Lower leg skin (tissue), 4 donors: ENCODE measurements around the gene HSPA4L. TPM values are rescaled to one million over a fixed set of nuclear protein-coding genes. Genes with fewer than 3 reads are reported as not detected.

ENCODE experiments used
- DNase-seq, 2 donors: peaks; one replicate each; pipeline ENCODE4 v3.0.0-alpha.2; 2019; ENCODE audit warnings: low spot score in 2 of 2
- H3K4me3 ChIP-seq: fragments of 200-600 bp; sonication (generic); 2 replicates; pipeline ENCODE4 v1.5.1; 2017; ENCODE audit warnings: mild to moderate bottlenecking, low read depth; ENCODE audit not compliant: poor library complexity, severe bottlenecking
- POLR2A ChIP-seq, 2 donors: fragments of 450-650 bp; IDR thresholded peaks; one replicate each; pipeline ENCODE4 v1.6.1; 2016 to 2017; ENCODE audit warnings: antibody characterized with exemption in 2 of 2, mild to moderate bottlenecking in 1 of 2, moderate library complexity in 1 of 2
- WGBS, 2 donors: methylation state at CpG; one replicate each; pipeline ENCODE4 v1.1.5; 2018; 5-methylcytosine and 5-hydroxymethylcytosine counted together
- intact Hi-C: fragments of 100-400 bp; cut with DNase I; formaldehyde crosslinking; loops from one replicate; pipeline ENCODE4 v1.15.0; 2023; ENCODE audit warnings: low total_unique reads
- total RNA-seq, 4 donors: library from RNA; depleted of rRNA; stranded (reverse); fragments of >200 nt; gene quantifications; one replicate each; pipeline ENCODE4 v1.1.0, GENCODE V29; 2016
- TF ChIP-seq, protein P1 (sequence below), 3 donors: fragments of 450-650 bp; IDR thresholded peaks; one replicate each; pipeline ENCODE4 v1.5.1; 2016; ENCODE audit warnings: antibody characterized with exemption in 3 of 3, mild to moderate bottlenecking in 3 of 3, moderate library complexity in 2 of 3

Gene HSPA4L
- total RNA-seq, 4 donors from 2014 or later = 15.8 to 25.1 (median 22.5) TPM

DNA sequence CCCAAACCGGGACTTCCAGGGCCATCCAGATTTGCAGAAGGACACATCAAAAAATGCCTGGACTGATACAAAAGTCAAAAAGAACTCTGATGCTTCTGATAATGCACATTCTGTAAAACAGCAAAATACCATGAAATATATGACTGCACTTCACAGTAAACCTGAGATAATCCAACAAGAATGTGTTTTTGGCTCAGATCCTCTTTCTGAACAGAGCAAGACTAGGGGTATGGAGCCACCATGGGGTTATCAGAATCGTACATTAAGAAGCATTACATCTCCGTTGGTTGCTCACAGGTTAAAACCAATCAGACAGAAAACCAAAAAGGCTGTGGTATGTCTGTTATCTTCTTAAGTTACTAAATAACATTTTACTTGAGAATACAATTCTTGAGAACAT is 107.8 kb downstream of the HSPA4L start:
- DNase-seq = no peak
- 76 to 78% methylated on average over 3 of the region's 3 CpGs for WGBS, 2 donors
- no peak overlapping the region for H3K4me3 ChIP-seq
- intact Hi-C loops = no loop called here
- TF ChIP-seq, protein P1, sequence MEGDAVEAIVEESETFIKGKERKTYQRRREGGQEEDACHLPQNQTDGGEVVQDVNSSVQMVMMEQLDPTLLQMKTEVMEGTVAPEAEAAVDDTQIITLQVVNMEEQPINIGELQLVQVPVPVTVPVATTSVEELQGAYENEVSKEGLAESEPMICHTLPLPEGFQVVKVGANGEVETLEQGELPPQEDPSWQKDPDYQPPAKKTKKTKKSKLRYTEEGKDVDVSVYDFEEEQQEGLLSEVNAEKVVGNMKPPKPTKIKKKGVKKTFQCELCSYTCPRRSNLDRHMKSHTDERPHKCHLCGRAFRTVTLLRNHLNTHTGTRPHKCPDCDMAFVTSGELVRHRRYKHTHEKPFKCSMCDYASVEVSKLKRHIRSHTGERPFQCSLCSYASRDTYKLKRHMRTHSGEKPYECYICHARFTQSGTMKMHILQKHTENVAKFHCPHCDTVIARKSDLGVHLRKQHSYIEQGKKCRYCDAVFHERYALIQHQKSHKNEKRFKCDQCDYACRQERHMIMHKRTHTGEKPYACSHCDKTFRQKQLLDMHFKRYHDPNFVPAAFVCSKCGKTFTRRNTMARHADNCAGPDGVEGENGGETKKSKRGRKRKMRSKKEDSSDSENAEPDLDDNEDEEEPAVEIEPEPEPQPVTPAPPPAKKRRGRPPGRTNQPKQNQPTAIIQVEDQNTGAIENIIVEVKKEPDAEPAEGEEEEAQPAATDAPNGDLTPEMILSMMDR (IDR thresholded peaks at IDR 0.05) = no peak
- TF ChIP-seq POLR2A (IDR thresholded peaks at IDR 0.05) = no peak

Other genes with a start within 250 kb of the HSPA4L start
- gene INTU, start 149.4 kb upstream of the HSPA4L start, total RNA-seq = 1 to 10 TPM; 4.1 to 8.1 (median 5.1) TPM
- not detected for gene SLC25A31, start 51.9 kb upstream of the HSPA4L start, total RNA-seq
- gene PLK4, start 98.6 kb downstream of the HSPA4L start, total RNA-seq = 1 to 10 TPM; 3.5 to 7.7 (median 5.9) TPM
- 100 to 1,000 TPM in 1 of 4 donors, 10 to 100 TPM in 3; 21.9 to 214 (median 26.8) TPM for gene MFSD8, start 182.9 kb downstream of the HSPA4L start, total RNA-seq
- gene ABHD18, start 183.1 kb downstream of the HSPA4L start, total RNA-seq = 10 to 100 TPM in 1 of 4 donors, 1 to 10 TPM in 3; 4.2 to 11.9 (median 7.9) TPM